ENCODE results near the gene IAH1.

Gene IAH1

DNA sequence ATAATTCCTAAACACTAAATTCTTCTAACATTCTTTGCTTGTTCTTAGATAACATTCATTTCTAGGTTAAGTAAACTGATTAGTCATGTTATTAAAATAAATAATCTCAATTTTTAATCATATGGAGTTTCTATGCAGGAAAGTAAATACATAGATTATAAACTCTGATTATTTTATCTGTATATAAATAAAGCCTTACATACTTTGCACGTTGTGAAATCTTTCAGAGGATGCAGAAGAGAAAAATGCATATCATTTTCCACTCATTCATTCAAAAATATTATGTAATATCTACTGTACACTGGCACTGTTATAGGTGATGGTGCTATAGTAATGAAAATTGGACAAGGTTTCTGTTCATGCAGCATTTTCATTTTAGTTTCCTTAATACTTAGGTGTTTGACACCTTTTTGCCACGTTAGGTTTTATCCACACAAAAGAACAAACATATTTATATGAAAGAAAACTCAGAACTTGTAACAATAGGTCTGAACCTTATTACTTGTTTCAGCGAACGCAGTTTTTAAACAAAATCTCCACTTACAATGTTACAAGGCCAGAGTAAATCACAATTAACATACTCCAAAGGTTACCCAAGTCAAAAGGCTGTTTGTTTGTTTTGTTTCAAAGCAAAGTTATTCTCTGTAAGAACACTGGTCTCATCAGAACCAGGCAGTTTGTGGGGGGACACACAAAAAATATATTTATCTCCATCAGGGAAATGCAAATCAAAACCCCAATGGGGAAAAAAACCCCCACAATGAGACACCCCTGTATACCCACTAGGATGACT is 53.8 kb downstream of the IAH1 start:
- Histone ChIP-seq H3K27me3 (ENCODE audit: control insufficient read depth, insufficient read depth, low read length) (no peaks in the 10 kb centered on the region), H3K27ac (no peak overlapping the region), H3K4me1 (no peaks in the 10 kb centered on the region), H3K79me2 (no peaks in the 10 kb centered on the region), H3K9me3 (ENCODE audit: control insufficient read depth, low read length) (no peaks in the 10 kb centered on the region), H2AFZ (no peak overlapping the region), H3K4me2 (ENCODE audit: low read length) (no peak overlapping the region), H3K9ac (no peak overlapping the region), H3K4me3 (ENCODE audit: low read depth, low read length) (no peak overlapping the region), H3K36me3 (ENCODE audit: control insufficient read depth, insufficient read depth, low read length) (no peaks in the 10 kb centered on the region)
- TF ChIP-seq CTCF (IDR thresholded peaks at IDR 0.05) = no peak

DNA sequence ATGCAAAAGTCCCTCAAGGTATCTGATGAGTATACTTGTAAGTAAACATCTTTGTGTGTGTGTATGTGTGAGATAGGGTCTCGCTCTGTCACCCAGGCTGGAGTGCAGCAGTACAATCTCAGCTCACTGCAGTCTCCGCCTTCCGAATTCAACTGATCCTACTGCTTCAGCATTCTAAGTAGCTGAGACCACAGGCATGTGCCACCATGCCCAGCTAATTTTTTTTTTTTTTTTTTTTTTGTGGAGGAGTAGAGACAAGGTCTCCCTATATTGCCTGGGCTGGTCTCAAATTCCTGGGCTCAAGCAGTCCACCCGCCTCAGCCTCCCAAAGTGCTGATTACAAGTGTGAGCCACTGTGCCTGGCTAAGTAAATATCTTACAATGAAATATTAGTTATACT is 58.1 kb downstream of the IAH1 start:
- Histone ChIP-seq H3K79me2 (no peaks in the 10 kb centered on the region), H3K9ac (no peak overlapping the region), H3K27me3 (ENCODE audit: control insufficient read depth, insufficient read depth, low read length) (no peaks in the 10 kb centered on the region), H3K4me3 (ENCODE audit: low read depth, low read length) (no peak overlapping the region), H3K9me3 (ENCODE audit: control insufficient read depth, low read length) (no peaks in the 10 kb centered on the region), H3K36me3 (ENCODE audit: control insufficient read depth, insufficient read depth, low read length) (no peaks in the 10 kb centered on the region), H3K4me1 (no peaks in the 10 kb centered on the region), H2AFZ (no peak overlapping the region), H3K27ac (no peak overlapping the region), H3K4me2 (ENCODE audit: low read length) (no peak overlapping the region)
- TF ChIP-seq CTCF (IDR thresholded peaks at IDR 0.05) = no peak

DNA sequence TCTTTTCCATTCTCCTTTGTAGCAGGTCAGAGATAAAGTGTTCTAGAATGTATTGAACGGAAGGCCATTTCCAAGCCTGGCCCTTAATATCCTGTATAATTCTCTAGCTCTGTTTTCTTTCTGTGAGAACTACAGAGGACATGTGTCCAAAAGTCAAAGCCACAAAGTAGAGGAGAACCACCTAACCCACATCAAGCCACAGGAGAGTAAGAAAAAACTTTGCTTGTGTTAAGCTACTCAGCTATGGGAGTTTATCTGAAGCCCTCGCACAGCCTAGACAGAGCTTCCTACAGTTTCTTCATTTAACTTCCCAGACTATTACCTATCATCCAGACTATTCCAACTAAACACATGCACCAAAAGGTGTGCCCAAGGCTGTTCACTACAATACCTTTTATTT is 59.3 kb downstream of the IAH1 start:
- no peak for TF ChIP-seq CTCF (IDR thresholded peaks at IDR 0.05)

GRCh38 chr2:9535177-9535576 is 60.8 kb downstream of the IAH1 start:
- no peaks in the 10 kb centered on the region for H3K79me2 ChIP-seq
- H2AFZ ChIP-seq = no peak overlapping the region
- H3K4me1 ChIP-seq = no peaks in the 10 kb centered on the region
- no peak overlapping the region for H3K9ac ChIP-seq
- H3K4me3 ChIP-seq (ENCODE audit: low read depth, low read length) = no peak overlapping the region
- no peaks in the 10 kb centered on the region for H3K27me3 ChIP-seq (ENCODE audit: control insufficient read depth, insufficient read depth, low read length)
- H3K4me2 ChIP-seq (ENCODE audit: low read length) = no peak overlapping the region
- H3K27ac ChIP-seq = no peak overlapping the region
- no peaks in the 10 kb centered on the region for H3K9me3 ChIP-seq (ENCODE audit: control insufficient read depth, low read length)
- TF ChIP-seq CTCF (IDR thresholded peaks at IDR 0.05) = no peak
- H3K36me3 ChIP-seq (ENCODE audit: control insufficient read depth, insufficient read depth, low read length) = no peaks in the 10 kb centered on the region

More for the DNA sequence above, 59.3 kb downstream of the IAH1 start:
- no peak overlapping the region for H3K27ac ChIP-seq
- no peak overlapping the region for H3K9ac ChIP-seq
- no peak overlapping the region for H2AFZ ChIP-seq
- no peaks in the 10 kb centered on the region for H3K36me3 ChIP-seq (ENCODE audit: control insufficient read depth, insufficient read depth, low read length)
- H3K79me2 ChIP-seq = no peaks in the 10 kb centered on the region
- H3K9me3 ChIP-seq (ENCODE audit: control insufficient read depth, low read length) = no peaks in the 10 kb centered on the region
- H3K4me1 ChIP-seq = no peaks in the 10 kb centered on the region
- no peak overlapping the region for H3K4me2 ChIP-seq (ENCODE audit: low read length)
- H3K4me3 ChIP-seq (ENCODE audit: low read depth, low read length) = no peak overlapping the region
- H3K27me3 ChIP-seq (ENCODE audit: control insufficient read depth, insufficient read depth, low read length) = no peaks in the 10 kb centered on the region

- H3K4me2 ChIP-seq (ENCODE audit: low read length) = no peak overlapping the region
- no peak overlapping the region for H2AFZ ChIP-seq
- no peak overlapping the region for H3K9ac ChIP-seq
- H3K4me1 ChIP-seq = no peaks in the 10 kb centered on the region
- H3K36me3 ChIP-seq (ENCODE audit: control insufficient read depth, insufficient read depth, low read length) = no peaks in the 10 kb centered on the region
- no peaks in the 10 kb centered on the region for H3K9me3 ChIP-seq (ENCODE audit: control insufficient read depth, low read length)
- no peak for TF ChIP-seq CTCF (IDR thresholded peaks at IDR 0.05)
- no peaks in the 10 kb centered on the region for H3K27me3 ChIP-seq (ENCODE audit: control insufficient read depth, insufficient read depth, low read length)
- H3K27ac ChIP-seq = no peak overlapping the region
- no peak overlapping the region for H3K4me3 ChIP-seq (ENCODE audit: low read depth, low read length)
- H3K79me2 ChIP-seq = peaks cover 7% of the 10 kb centered on the region
Observed at GRCh38 chr2:9536504-9536903, 62.2 kb downstream of the IAH1 start.
